ENCODE data around the gene ATXN7L1.
"Not testable (repeated sequence)": the region's sequence is repeated elsewhere in the genome, so short reads cannot be mapped to it uniquely, and the experiment has no call there.

The ATXN7L1 gene

DNA sequence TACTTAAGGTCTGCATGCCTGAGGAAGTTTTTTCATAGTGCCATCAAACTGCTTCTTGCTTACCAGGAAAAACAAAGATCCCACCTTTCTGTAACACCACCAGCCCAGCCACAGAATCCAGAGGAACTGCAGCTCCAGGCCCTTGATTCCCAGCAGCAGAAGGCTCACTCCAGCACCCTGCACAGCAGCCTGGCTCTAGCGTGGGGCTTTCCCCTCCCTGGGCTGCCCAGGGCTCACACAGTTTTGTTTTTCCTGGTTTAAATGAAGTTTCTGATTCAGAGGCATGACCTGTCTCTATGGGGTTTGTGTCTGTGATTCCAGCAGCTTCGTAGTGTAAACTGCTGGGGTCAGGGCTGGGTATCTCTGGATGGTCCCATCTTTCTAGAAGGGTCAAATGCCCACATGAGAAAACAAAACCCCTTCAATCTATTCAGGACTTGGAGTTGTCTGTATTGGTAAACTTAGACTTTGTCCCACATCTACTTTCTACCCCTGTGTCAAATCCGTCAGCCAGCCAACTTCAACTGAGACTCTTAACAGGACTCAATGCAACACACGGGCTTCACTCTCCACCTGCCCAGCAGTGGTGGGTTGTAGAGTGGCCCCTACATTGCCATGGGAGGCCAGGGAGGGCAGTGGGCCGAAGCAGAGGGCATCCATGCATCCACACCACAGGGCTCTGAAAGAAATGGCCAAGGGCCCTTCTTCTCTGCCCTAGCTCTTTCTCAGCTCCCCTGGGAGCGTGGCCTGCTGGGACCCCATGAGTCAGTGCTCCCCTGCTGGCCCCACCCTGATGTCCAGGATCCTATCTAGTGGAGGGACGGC, 73.6 kb downstream of the ATXN7L1 start:
- no peak for DNase-seq (ENCODE audit: low read depth)

DNA sequence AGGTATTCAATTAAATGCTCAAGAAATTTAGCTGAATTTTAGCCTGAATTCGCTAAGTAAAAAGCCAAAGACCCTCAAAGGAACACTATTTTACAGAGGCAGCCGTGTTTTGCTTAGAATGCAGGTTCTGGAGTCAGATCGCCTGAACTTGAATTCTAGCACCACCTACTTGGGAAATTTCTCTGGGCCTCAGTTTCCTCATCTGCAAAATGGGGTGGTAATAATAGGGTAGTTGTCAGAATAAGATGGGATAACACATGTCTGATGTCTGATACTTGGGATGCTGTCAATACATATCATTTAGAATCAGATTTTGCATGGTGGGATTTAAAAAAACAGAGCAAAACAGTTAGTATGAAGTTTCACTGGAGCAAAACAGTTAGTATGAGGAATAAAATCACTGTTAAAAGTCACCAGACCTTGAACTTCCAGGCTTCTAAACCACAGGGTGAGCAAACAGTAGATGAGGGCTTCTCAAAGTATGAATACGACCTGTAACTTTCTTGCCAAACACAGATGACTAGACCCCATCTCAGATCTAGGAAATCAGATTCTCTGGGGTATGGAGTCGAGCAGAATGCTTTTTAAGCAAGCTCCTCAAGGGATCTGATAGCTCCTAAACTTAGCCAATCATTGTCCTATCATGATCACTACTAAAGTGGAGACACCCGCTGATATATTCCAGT, 75.4 kb downstream of the ATXN7L1 start:
- no peak for DNase-seq (ENCODE audit: low read depth)

DNA sequence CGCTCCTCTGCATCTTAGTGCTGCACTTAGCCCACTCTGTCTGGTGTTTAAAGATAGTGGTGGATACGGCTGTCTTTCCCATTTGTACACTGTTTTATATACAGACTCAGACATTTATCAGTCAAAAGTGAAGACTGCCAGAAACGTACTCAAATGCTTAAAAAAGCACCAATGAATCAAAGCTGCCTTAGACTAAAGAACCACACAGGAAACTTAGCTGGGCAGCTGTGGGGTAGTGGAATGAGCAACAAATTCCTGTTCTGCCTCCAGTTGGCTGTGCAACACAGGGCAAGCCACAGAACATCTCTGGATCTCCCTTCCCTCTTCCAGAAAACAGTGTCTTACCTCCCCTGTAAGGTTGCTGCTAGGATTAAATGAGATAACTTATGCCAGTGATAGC, 76.0 kb downstream of the ATXN7L1 start:
- DNase-seq (ENCODE audit: low read depth), result no peak

DNA sequence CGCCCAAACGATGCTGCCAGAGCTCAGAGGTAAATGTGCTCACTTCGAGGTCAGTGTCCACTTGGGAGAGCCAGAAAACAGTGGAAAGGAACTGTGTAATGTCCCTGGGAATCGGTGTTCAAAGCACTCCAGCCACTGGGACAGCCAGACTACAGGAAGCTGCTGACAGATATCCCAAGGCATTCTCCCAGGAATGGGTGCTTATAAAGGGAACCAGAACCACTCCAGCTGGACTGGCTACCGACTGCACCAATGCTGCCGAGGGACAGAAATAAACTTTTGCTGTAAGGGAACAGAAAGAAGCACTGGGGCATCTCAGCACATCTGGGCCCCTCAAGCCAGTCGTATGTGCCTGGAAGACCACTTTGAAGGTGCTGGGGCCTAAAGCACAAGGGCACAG, 76.7 kb downstream of the ATXN7L1 start:
- DNase-seq (ENCODE audit: low read depth), result no peak

DNA sequence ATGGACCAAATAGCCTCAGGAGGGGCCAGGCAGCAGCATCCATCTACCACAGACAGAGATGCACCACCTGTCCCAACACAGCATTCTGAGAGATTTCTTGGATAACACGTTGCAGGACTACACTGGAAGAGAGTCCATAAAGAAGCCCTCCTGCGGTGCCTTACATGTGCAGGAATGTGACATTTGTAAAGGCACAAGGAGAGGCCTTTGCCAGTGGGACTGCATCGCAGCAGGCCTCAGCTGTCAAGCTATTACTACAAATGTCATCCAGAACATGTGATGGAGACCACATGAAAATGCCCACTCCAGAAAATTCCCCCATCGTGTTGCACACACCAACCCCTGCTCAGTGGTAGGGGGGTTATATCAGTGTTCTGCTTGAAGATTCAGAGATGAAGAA, 77.4 kb downstream of the ATXN7L1 start:
- DNase-seq (ENCODE audit: low read depth), result no peak

DNA sequence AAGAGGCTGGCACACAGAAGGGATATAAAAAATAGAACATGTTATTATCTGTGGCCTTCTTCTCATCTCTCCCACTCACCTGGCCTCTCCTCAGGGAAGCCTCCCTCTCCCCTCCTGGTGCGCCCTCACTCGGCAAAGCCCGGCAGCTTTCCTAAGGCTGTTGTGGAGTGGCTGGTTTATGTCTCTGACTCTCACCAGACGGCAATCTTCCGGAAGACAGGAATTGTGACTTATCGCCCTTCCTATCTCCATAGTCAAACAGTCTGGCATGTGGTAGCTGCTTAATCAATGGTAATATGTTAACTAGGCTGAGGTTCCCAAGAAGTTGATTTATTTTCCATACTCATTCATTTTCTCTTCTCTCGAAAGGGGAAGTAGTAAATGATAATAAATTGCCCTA, 78.7 kb downstream of the ATXN7L1 start:
- no peak for DNase-seq (ENCODE audit: low read depth)

DNA sequence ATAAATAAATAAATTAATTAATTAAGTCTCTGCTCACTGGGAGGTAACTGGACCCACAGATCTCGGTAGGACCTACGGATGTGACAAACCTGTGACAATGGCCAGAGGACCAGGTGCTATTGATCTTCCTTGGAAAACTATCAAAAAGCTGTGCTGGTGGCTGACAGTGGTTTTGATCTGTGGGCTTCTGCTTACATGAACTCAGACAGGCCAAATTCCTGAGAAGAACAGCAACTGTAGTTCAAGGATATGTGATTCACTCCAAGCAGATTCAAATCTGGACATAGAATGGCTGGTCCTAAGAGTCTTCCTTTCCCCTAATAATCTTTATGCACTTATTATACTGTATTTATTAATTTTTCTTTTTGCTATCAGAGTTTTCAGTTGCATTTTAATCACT, 80.0 kb downstream of the ATXN7L1 start:
- DNase-seq (ENCODE audit: low read depth), result no peak

DNA sequence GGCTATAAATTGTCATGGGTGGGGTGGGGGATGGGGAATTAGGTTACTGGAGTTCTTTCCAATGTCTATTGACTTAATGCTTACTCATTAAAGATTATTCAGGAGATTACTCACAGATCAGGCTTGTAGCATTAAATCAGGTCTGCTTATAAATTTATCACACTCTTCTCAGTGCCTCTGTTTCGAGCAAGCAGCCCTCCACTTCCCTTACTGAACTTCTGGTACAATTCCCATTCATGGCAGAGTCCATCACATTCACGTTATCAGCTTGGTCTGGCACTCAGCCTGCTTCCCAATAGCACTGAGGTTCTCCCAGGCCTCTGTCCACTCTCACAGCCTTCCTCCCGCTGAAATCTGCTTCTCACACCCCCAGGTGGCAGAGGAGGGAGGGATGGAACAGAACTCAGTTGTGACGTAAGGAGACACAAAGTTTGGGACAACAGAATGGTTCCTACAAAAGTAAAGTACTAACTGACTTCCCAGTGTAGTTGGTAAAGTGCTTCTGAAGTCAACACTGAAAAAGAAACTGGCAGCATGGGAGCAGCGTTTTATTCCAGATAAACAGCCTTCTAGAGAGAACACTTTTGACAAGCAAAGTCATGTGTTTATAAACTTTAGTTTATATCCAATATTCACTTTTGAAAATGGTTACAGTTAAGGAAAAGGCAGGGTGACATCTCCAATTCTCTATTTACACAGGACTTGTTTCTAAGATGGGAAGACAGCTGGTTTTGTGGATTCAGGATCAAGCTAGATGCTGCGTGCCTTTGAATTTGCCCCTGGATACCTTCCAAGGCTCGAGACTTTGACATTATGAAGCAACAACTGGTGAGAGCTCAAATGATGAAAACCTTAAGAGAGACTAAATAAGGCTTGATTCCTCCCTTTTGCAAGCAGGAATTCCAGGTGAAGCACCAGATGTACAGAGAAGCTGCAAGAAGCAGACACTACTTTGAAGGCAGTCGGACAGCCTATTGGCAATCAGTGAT, 81.4 kb downstream of the ATXN7L1 start:
- no peak for DNase-seq (ENCODE audit: low read depth)

DNA sequence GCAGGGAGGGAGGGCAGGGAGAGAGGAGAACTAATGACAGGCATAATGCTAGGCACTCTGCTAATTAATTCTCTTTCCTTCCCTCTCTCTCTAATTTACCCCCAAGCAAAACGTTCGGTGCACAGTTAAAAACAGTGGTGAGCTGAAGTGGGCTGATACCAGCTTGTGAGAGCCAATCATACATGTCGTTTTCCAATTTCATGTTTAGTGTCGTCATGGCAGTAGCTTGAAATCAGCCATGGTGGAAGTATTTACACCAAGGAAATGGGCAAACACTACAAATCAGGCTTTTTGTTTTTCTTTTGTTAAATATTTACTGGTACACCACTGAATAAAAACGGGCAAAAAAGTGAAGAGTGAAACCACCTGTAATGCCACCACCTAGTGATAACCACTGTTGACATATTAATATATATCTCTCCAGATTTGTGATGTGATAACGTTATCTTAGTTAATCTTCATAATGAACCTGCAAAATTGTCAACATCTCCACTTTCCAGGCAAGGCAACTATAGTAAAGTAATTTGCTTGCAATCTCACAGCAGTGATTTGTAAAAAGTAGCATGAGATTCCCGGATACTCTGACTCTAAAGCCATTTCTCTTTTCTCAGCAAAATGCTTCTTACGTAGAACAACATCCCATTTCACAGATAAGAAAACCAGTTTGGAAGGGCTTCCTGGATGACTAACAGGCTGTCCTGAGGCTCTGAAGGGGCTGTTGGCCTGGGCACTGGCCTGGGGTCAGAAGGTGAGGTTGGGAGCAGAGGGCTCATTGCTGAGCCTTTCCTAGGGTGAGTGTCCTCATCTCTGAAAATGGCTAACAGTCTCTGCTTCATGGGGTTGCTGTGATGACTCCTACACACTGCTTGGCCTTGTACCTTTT, 83.7 kb downstream of the ATXN7L1 start:
- DNase-seq (ENCODE audit: low read depth), result no peak

DNA sequence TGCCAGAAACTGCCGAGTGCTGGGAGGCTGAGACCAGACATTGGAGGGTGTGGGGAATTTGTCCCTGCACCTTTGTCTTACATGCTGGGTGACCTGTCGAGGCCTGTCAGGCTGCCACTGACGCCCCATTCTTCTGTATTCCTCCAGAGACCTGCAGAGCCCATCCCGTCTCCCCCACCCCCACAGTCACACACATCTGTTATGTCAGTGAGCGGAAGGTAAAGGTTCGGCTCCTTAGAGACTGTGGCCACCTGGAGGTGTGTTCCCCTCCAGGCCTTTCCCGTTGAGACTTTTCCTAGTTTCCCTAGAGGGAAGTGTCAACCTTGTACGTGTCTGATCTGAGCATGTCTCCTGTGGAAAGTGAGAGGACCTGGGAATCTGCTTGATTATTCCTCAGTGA, 84.5 kb downstream of the ATXN7L1 start:
- no peak for DNase-seq (ENCODE audit: low read depth)

DNA sequence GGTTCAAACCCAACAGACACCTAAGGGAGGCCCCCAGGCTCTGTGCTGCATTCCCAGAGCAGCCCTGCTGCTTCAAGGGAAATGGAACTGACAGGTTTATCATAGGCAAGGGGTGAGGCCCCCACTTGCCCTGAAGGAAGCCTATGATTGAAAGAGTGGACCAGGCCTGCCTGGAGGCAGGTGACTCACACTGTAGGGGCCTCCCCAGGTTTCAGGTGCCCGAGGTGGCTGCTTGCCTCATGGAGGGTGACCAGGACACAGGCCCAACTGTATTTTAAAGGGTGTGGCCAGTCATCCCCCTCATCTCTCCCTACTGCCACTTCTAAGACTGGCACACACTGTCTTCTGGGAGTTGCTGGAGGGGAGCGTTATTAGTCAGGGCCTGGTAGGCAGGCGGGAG, 85.4 kb downstream of the ATXN7L1 start:
- DNase-seq (ENCODE audit: low read depth), result no peak

DNA sequence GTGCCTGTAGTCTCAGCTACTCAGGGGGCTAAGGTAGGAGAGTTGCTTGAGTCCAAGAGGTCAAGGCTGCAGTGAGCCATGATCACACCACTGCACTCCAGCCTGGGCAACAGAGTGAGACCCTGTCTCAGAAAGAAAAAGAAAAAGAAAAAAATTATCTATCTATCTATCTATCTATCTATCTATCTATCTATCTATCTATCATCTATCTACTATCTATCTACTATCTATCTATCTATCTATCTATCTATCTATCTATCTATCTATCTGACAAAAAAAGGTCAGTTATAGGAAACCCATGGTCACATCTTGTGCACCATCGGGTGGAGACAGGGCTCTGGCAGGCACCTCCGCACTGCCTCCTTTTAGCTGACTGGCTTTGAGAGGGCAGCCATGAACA, 85.9 kb downstream of the ATXN7L1 start:
- DNase-seq (ENCODE audit: low read depth), result not testable (repeated sequence)

DNA sequence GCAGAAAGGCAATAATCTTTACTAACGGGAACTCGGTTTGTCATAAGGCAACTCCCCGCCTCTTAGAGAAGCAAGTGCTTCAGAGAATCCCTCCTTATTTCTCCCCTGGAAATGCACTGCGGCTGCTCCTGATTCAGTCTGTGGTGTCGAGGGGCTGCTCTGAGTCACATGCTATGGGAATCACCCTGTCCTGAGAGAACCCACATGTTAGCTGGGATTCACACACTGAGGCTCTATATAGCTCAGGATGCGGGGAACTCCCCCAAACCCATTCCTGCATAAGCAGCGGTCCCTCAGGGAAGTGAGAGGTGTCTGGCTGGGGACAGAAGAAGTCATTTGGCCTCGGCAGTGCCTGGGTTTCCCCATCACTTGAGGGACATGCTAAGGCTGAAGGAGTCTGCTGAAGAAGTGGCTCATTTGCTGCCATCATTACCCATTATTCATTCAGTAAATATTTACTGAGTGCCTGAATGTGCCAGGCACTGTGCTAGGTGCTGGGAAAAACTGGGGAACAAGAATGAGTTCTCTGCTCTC, 87.5 kb downstream of the ATXN7L1 start:
- no peak for DNase-seq (ENCODE audit: low read depth)

DNA sequence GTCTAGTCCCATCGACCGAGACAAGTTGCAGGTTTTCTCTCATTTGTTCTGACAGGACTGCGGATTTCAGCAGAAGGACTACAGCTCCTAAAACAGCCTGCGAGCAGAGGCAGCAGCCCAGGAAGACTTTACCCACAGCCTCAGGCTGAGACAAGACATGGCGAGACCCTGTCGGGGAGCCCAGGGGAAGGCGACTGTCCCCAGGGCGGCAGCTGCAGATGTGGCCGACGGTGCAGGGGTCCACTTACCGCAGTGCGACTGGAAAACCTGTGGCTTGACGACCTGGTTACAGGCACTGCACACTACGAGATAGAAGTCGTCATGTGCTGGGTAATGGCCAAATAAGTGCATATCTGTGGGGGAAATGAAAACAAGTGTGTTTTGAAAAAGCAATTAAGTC, 88.0 kb downstream of the ATXN7L1 start:
- no peak for DNase-seq (ENCODE audit: low read depth)

DNA sequence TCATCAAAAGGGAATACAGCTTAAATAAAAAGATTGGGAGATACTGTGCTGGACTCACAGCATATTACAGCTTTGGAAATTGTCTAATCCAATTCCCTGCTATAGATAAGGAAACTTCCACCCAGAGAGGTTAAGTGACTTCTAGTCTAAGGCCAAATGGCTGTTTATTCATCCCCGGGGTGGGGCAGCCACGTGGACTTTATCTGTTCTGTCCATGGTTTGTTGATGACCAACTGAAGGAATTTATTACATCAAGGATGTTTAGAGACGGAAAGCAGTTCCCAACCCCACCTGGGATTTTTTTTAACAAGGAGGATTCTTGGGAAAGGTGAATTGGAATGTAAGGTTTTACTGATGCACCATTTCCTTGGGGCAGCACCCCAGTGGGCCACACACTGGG, 88.6 kb downstream of the ATXN7L1 start:
- DNase-seq (ENCODE audit: low read depth), result no peak

DNA sequence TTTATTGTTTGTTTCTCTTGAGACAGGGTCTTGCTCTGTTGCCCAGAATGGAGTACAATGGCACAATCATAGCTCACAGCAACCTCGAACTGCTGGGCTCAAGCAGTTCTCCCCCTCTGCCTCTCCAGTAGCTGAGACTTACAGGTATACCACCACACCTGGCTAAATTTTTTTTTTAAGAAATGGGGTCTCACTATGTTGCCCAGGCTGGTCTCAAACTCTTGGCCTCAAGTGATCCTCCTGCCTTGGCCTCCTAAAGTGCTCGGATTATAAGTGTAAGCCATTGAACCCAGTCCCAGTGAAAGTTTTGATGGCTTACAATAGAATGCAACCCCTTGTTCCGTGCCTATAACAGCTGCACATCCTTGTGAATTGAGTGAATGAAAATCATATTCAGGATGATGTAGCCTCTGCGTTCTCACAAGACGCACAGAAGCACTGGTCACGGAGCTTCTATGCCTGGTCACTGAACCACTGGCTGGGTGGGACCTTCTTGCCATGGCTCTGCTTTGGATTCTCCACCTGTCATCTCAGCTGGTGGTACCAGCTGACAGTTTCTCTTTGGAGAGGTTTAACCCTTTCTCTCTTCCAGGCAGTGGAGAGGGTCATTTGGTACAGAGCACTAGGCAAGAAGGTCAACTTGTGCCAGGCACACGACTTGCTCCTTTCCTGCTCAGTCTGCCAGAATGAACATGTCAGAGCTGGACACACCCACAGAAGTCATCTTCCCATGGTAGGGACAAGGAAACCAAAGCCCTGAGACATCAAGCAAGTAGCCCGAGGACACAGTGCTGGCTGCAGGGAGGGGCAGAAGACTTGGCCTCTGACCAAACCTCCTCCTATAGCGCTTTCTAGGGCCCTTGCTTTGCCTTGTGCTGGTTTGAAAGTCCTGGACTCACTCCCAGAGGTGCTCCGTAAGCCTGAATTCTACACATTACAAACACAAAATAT, 89.6 kb downstream of the ATXN7L1 start:
- no peak for DNase-seq (ENCODE audit: low read depth)

DNA sequence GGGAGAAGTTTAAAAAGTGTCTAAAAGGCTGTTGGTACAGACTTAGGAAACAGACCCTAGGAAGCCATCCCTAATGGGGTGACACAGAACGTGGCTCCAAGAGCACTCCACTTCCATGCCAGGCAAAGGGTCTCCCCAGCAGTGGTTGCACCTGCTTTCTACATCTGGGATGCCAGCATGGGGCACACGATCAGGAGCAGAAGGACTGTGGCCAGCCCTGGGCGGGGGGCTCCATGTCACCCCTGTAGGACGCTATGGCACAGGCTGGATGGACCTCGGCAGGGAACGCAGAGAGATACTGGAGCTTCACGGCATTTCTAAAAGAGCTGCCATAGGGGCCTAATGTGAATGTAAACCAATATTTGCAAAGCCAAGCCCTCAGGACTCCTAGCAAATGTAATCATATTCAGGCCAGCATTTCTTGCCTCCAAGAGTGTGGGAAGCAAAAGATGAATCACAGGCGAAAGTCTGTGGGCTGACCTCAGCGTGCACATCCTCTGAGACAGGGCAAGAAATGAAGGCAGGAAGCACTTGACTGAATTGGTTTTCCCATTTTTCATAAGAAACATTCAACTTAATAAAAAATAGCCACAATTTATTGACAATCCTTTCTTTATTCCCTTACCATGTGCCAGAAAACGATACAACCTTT, 93.9 kb downstream of the ATXN7L1 start:
- DNase-seq (ENCODE audit: low read depth), result no peak

DNA sequence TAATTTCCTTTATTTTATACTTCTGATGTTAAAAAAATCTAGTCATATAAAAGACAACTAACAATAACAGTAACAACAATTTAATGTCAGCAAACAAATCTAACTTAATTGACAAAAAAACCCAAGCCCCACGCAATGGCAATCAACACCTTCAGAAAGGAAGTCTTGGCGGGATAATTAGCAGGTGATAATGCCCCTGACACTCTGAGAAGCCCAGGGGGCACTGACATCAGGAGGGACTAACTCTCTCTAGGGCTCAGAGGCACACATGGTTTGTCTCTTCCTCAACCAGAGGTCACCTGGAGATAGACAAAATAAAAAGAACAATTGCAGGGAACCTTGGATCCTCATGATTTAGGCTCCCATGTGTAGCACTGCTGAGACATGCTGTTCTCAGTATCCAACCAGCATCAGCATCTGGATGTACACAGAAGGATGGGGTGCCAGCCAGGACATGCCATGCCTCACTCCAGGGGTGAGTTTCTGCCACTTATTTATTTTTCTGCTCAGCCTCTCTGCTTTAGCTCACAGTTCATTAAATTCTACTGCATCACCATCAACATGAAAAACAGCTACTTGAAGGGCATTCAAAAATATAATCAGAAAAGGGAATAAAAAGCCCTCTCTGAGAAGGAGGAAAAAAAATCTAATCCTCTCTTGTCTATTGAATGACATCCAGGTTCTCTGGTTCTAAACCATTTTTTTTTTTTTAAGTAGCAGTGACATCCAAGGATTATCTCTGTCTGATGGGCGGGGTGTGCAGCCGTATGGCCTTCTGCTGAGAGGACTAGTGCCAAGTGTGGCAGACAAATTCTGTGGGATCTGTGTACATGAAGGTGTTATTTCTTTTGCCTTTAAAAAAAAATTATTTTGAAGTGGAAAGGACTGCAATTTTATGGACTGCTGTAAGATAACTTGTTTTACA, 96.3 kb downstream of the ATXN7L1 start:
- DNase-seq (ENCODE audit: low read depth), result no peak
